ENCODE measurements around the gene CHMP2A. TPM values are rescaled to one million over a fixed set of nuclear protein-coding genes. Genes with fewer than 3 reads are reported as not detected.
"Not testable (repeated sequence)": the region's sequence is repeated elsewhere in the genome, so short reads cannot be mapped to it uniquely, and the experiment has no call there.

Gene CHMP2A
- total and polyA plus RNA-seq, 5 donors from 2014 or later: 83.1 to 273 (median 216) TPM

- Mint-ChIP-seq H3K9me3 (peaks cover 0 to 2% (median 0%) of the 10 kb centered on the region in 7 donors), H3K27ac (peak overlapping the region in 2 of 3 donors; percentile 62 to 86), H3K4me1 (peaks cover 5 to 43% (median 20%) of the 10 kb centered on the region in 4 donors), H3K4me3 (peak overlapping the region in 2 of 4 donors; percentile 68 to 78), H3K27me3 (no peaks in the 10 kb centered on the region), H3K36me3 (peaks cover 12% of the 10 kb centered on the region)
- H3K27ac ChIP-seq (ENCODE audit: insufficient read depth, low read length, poor library complexity, severe bottlenecking): no peak overlapping the region
- H3K27me3 ChIP-seq (ENCODE audit: control insufficient read depth, insufficient read depth, low read length): no peaks in the 10 kb centered on the region
- no peak for ATAC-seq (ENCODE audit: low read depth in 2 of 2)
- peaks cover 5% of the 10 kb centered on the region for H3K36me3 ChIP-seq (ENCODE audit: control insufficient read depth, insufficient read depth, low read length)
- H3K4me1 ChIP-seq (ENCODE audit: control insufficient read depth, insufficient read depth, low read length, poor library complexity, severe bottlenecking): peaks cover 13% of the 10 kb centered on the region
- no peaks in the 10 kb centered on the region for H3K9me3 ChIP-seq (ENCODE audit: control insufficient read depth in 2 of 2, low read length in 2 of 2)
- no peak for DNase-seq
- no peak overlapping the region for H3K4me3 ChIP-seq (ENCODE audit: low read depth, low read length)
These were observed 24.7 kb upstream of the CHMP2A start for GRCh38 chr19:58579473-58580142.

GRCh38 chr19:58578012-58578925 is 23.4 kb upstream of the CHMP2A start:
- Histone ChIP-seq H3K9me3 (ENCODE audit: control insufficient read depth in 2 of 2, low read length in 2 of 2) (no peaks in the 10 kb centered on the region), H3K4me3 (ENCODE audit: low read depth, low read length) (no peak overlapping the region), H3K27me3 (ENCODE audit: control insufficient read depth, insufficient read depth, low read length) (no peaks in the 10 kb centered on the region), H3K27ac (ENCODE audit: insufficient read depth, low read length, poor library complexity, severe bottlenecking) (no peak overlapping the region), H3K36me3 (ENCODE audit: control insufficient read depth, insufficient read depth, low read length) (peaks cover 4% of the 10 kb centered on the region), H3K4me1 (ENCODE audit: control insufficient read depth, insufficient read depth, low read length, poor library complexity, severe bottlenecking) (peaks cover 24% of the 10 kb centered on the region)
- peaks cover 0 to 2% (median 0%) of the 10 kb centered on the region in 7 donors for H3K9me3 Mint-ChIP-seq
- H3K4me1 Mint-ChIP-seq: peaks cover 5 to 54% (median 29%) of the 10 kb centered on the region in 4 donors
- peaks cover 12% of the 10 kb centered on the region for H3K36me3 Mint-ChIP-seq
- peak overlapping the region in 3 of 4 donors; percentile 35 to 78 (median 68) for H3K4me3 Mint-ChIP-seq
- H3K27me3 Mint-ChIP-seq: peaks cover 5% of the 10 kb centered on the region
- peak overlapping the region; percentile 3 to 70 (median 33) for H3K27ac Mint-ChIP-seq
- no peak for ATAC-seq (ENCODE audit: low read depth in 2 of 2)
- no peak for DNase-seq

DNA sequence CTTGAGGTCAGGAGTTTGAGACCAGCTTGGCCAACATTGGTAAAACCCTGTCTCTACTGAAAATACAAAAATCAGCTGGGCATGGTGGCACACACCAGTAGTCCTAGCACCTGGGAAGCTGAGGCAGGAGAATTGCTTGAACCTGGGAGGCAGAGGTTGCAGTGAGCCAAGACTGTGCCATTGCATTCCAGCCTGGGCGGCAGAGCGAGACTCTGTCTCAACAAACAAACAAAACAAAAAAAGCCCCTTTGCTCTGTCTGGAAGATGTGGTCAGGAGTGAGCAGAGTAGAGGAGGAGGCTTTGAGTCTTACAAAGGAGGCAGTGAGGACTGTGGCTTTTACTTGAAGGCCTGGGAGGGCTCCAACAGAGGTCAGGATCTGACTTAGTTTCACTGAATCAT is 22.7 kb upstream of the CHMP2A start:
- H3K27me3 ChIP-seq (ENCODE audit: control insufficient read depth, insufficient read depth, low read length); H3K27me3 Mint-ChIP-seq; ATAC-seq (ENCODE audit: low read depth in 2 of 2); H3K27ac ChIP-seq (ENCODE audit: insufficient read depth, low read length, poor library complexity, severe bottlenecking); H3K9me3 Mint-ChIP-seq; H3K4me3 ChIP-seq (ENCODE audit: low read depth, low read length); H3K36me3 Mint-ChIP-seq; H3K9me3 ChIP-seq (ENCODE audit: control insufficient read depth in 2 of 2, low read length in 2 of 2); DNase-seq; H3K36me3 ChIP-seq (ENCODE audit: control insufficient read depth, insufficient read depth, low read length); H3K27ac Mint-ChIP-seq: not testable (repeated sequence)
- peak overlapping the region in 1 of 4 donors; percentile 35 for H3K4me3 Mint-ChIP-seq
- peaks cover 5 to 53% (median 32%) of the 10 kb centered on the region in 4 donors for H3K4me1 Mint-ChIP-seq
- peaks cover 25% of the 10 kb centered on the region for H3K4me1 ChIP-seq (ENCODE audit: control insufficient read depth, insufficient read depth, low read length, poor library complexity, severe bottlenecking)

DNA sequence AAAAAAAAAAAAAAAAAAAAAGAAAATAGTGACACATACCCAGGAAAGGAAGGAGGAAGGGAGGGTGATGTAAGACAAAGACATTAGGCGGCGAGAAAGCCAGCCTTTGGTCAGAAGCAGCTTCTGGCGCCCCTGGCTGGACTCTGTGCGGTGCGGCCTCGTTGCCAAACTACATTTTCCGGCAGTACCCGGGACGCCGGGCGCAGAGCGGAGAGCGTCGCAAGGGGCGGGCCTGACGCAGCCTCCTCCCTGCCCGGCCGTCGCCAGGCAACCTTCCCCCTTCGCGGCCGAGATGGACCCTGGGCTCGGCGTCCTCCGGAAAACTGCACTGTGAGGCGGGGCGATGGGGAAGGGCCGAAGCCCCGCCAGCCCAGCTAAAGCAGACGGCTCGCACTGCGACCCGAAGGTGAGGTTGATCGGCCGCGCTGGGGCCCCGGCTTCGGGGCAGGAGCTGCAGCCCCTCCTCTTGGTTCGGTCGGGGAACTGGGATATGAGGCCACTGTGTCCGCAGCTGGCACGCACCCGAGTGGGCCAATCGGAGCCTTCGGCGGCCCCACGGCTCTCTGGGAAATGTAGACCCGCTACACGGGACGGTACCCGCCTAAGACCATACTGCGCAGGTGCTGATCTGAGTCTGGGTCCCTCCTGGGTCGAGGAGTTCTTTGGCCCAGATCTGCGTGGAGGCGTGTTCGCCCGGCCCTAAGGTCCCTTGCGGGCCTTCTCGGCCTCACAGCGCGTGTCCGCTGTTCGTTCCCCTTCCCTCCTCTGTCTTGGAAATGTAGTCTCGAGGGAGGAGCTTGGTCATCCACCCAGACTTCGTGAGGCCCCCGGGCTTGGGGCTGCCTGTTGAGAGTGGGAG is 20.5 kb upstream of the CHMP2A start:
- no peaks in the 10 kb centered on the region for H3K27me3 ChIP-seq (ENCODE audit: control insufficient read depth, insufficient read depth, low read length)
- Mint-ChIP-seq H3K9me3 (no peaks in the 10 kb centered on the region), H3K27ac (peak overlapping the region in 2 of 3 donors; percentile 91 to 100), H3K4me3 (peak overlapping the region; percentile 85 to 89 (median 88)), H3K27me3 (peaks cover 10% of the 10 kb centered on the region), H3K4me1 (peaks cover 0 to 54% (median 34%) of the 10 kb centered on the region in 4 donors), H3K36me3 (no peaks in the 10 kb centered on the region)
- no peaks in the 10 kb centered on the region for H3K9me3 ChIP-seq (ENCODE audit: control insufficient read depth in 2 of 2, low read length in 2 of 2)
- no peaks in the 10 kb centered on the region for H3K36me3 ChIP-seq (ENCODE audit: control insufficient read depth, insufficient read depth, low read length)
- ATAC-seq (ENCODE audit: low read depth in 2 of 2): peak; percentile 17 to 24
- peak; percentile 67 to 88 (median 75) for DNase-seq
- H3K4me1 ChIP-seq (ENCODE audit: control insufficient read depth, insufficient read depth, low read length, poor library complexity, severe bottlenecking): peaks cover 33% of the 10 kb centered on the region
- peak overlapping the region; percentile 100 for H3K27ac ChIP-seq (ENCODE audit: insufficient read depth, low read length, poor library complexity, severe bottlenecking)
- H3K4me3 ChIP-seq (ENCODE audit: low read depth, low read length): peak overlapping the region; percentile 75

GRCh38 chr19:58573658-58574164 is 18.8 kb upstream of the CHMP2A start:
- Histone ChIP-seq H3K27ac (ENCODE audit: insufficient read depth, low read length, poor library complexity, severe bottlenecking) (peak overlapping the region; percentile 100), H3K9me3 (ENCODE audit: control insufficient read depth in 2 of 2, low read length in 2 of 2) (no peaks in the 10 kb centered on the region), H3K4me3 (ENCODE audit: low read depth, low read length) (peak overlapping the region; percentile 80), H3K36me3 (ENCODE audit: control insufficient read depth, insufficient read depth, low read length) (no peaks in the 10 kb centered on the region), H3K4me1 (ENCODE audit: control insufficient read depth, insufficient read depth, low read length, poor library complexity, severe bottlenecking) (peaks cover 33% of the 10 kb centered on the region), H3K27me3 (ENCODE audit: control insufficient read depth, insufficient read depth, low read length) (no peaks in the 10 kb centered on the region)
- peaks cover 10% of the 10 kb centered on the region for H3K27me3 Mint-ChIP-seq
- peak overlapping the region; percentile 88 to 100 (median 97) for H3K4me3 Mint-ChIP-seq
- H3K36me3 Mint-ChIP-seq: peaks cover 2% of the 10 kb centered on the region
- DNase-seq (no peak), ATAC-seq (ENCODE audit: low read depth in 2 of 2) (no peak)
- no peaks in the 10 kb centered on the region for H3K9me3 Mint-ChIP-seq
- peak overlapping the region; percentile 99 to 100 (median 100) for H3K27ac Mint-ChIP-seq
- peaks cover 0 to 48% (median 28%) of the 10 kb centered on the region in 4 donors for H3K4me1 Mint-ChIP-seq

DNA sequence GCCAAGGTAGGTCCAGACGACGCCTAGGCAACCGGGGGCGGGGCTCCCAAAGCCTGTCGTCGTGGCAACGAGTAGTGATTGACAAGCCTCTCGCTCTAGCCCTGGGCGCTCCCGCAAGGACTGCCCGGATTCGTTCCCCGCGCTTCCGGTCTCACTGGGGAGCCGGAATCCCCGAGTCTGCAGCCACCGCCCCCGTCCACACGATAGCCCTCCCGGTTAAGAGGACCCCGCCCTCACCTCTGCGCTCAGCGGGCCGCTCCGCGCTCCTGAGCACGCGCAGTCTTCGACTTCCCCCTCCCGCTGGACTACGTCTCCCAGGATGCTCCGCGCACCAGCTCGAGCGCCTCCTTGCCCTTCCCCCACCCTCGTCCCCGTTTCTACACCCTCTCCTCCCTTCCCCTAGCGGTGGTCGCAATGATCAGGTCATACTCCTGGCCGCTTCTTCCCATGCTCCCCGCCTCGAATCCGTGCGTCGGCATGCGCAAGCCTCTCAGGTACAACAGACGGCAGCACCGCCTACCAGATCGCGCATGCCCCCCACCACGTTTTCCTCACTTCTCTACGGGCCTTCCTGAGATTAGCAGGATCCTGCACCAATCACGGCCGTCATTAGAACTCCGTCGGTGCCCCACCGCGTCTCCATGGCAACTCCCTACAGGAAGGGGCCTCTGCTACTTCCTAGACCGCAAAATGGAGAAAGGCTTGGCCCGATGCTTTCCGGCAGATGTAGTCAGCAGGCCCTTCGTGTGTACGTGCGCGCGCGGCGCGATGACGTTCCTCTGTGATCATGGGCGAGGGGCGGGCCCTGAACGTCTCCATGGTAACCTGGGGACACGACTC is 18.1 kb upstream of the CHMP2A start, which contains the start of gene MZF1:
MZF1 (minus strand) TSS at position 518 of the 840 bp plus-strand sequence. CDS start 1,946 bp downstream, outside the sequence.
- peak; percentile 100 for DNase-seq
- H3K9me3 ChIP-seq (ENCODE audit: control insufficient read depth in 2 of 2, low read length in 2 of 2): no peaks in the 10 kb centered on the region
- H3K27ac Mint-ChIP-seq: peak within 1 kb of the TSS; percentile 99 to 100 (median 100)
- H3K36me3 ChIP-seq (ENCODE audit: control insufficient read depth, insufficient read depth, low read length): no peaks in the 10 kb centered on the region
- no peaks in the 10 kb centered on the region for H3K27me3 ChIP-seq (ENCODE audit: control insufficient read depth, insufficient read depth, low read length)
- no peaks in the 10 kb centered on the region for H3K9me3 Mint-ChIP-seq
- H3K4me3 Mint-ChIP-seq: peak within 1 kb of the TSS; percentile 88 to 100 (median 97)
- H3K27ac ChIP-seq (ENCODE audit: insufficient read depth, low read length, poor library complexity, severe bottlenecking): peak within 1 kb of the TSS; percentile 100
- peaks cover 33% of the 10 kb centered on the region for H3K4me1 ChIP-seq (ENCODE audit: control insufficient read depth, insufficient read depth, low read length, poor library complexity, severe bottlenecking)
- peak within 1 kb of the TSS; percentile 80 for H3K4me3 ChIP-seq (ENCODE audit: low read depth, low read length)
- ATAC-seq (ENCODE audit: low read depth in 2 of 2): peak; percentile 78 to 79
- H3K36me3 Mint-ChIP-seq: peaks cover 6% of the 10 kb centered on the region
- H3K4me1 Mint-ChIP-seq: peaks cover 0 to 46% (median 25%) of the 10 kb centered on the region in 4 donors
- peaks cover 10% of the 10 kb centered on the region for H3K27me3 Mint-ChIP-seq

Measured in CD4-positive, CD25-positive, alpha-beta regulatory T cell (primary cell).